ENCODE data around the gene AKR7A3.

The AKR7A3 gene

DNA sequence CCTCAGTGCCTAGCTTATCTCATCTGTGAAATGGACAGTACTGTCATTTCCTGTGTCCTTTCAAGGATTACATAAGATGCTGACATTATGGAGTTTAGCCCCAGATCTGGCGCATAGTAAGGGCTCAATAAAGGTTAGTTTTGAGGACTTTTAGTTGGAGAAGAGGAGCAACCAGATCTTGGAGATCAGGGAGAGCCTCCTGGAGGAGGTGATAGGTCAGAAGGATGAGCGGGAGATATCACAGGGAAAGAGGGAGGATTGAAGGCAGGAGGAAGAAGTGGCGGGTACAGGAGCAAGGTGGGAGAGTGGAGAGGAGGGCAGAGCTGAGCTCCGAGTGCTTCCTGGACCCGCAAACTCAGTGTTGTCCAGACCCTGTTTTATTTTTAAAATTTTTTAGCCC lies 41.0 kb upstream of the AKR7A3 start:
- DNase-seq: no peak
- no peak overlapping the region for H4K8ac ChIP-seq (ENCODE audit: low read depth, low read length)
- H4K12ac ChIP-seq (ENCODE audit: low read depth, low read length): no peak overlapping the region
- H3K4me3 ChIP-seq (ENCODE audit: low read depth, low read length): no peak overlapping the region
- H3K4me1 ChIP-seq (ENCODE audit: control insufficient read depth in 1 of 2, insufficient read depth in 2 of 2, low read length in 2 of 2): peaks cover 2 to 4% of the 10 kb centered on the region in 2 experiments
- no peaks in the 10 kb centered on the region for H3K9me3 ChIP-seq (ENCODE audit: insufficient read depth, low read depth, low read length)
- no peak overlapping the region for H3K9ac ChIP-seq (ENCODE audit: low read length)
- H2BK12ac ChIP-seq (ENCODE audit: low read length): no peak overlapping the region
- no peak overlapping the region for H3K27ac ChIP-seq (ENCODE audit: low read depth, low read length)
- H3K36me3 ChIP-seq (ENCODE audit: control insufficient read depth in 1 of 2, insufficient read depth in 2 of 2, low read length in 2 of 2): peaks cover 41 to 50% of the 10 kb centered on the region in 2 experiments
- no peak overlapping the region for H3K4ac ChIP-seq (ENCODE audit: low read depth, low read length)
- no peak overlapping the region for H2AFZ ChIP-seq (ENCODE audit: insufficient read depth, low read length, poor library complexity)
- H3K27me3 ChIP-seq (ENCODE audit: insufficient read depth, low read length): no peaks in the 10 kb centered on the region
- H3K23ac ChIP-seq (ENCODE audit: low read length): no peak overlapping the region
- no peak overlapping the region for H4K91ac ChIP-seq (ENCODE audit: low read depth, low read length)
- no peak overlapping the region for H2BK5ac ChIP-seq (ENCODE audit: low read depth, low read length, poor library complexity)
- no peaks in the 10 kb centered on the region for H3K79me2 ChIP-seq (ENCODE audit: control insufficient read depth, insufficient read depth, low read length, poor library complexity)
- no CpG with 5 or more reads among the region's 5 CpGs for WGBS (ENCODE audit: extremely low coverage, insufficient coverage, insufficient read length)
- no peak overlapping the region for H3K14ac ChIP-seq (ENCODE audit: low read length)
- H2BK120ac ChIP-seq (ENCODE audit: insufficient read depth, low read length, poor library complexity): no peak overlapping the region
- no peak overlapping the region for H3K4me2 ChIP-seq (ENCODE audit: low read length)
- H3K79me1 ChIP-seq (ENCODE audit: low read length): no peaks in the 10 kb centered on the region
- H3K18ac ChIP-seq (ENCODE audit: low read length): no peak overlapping the region
- no peak overlapping the region for H2AK5ac ChIP-seq (ENCODE audit: low read length)

- Histone ChIP-seq H3K4me3 (ENCODE audit: low read depth, low read length) (no peak overlapping the region), H2AK5ac (ENCODE audit: low read length) (no peak overlapping the region), H3K79me1 (ENCODE audit: low read length) (no peaks in the 10 kb centered on the region), H3K14ac (ENCODE audit: low read length) (no peak overlapping the region), H3K9me3 (ENCODE audit: insufficient read depth, low read depth, low read length) (no peaks in the 10 kb centered on the region), H3K27me3 (ENCODE audit: insufficient read depth, low read length) (no peaks in the 10 kb centered on the region), H3K9ac (ENCODE audit: low read length) (no peak overlapping the region), H3K4me2 (ENCODE audit: low read length) (no peak overlapping the region), H2AFZ (ENCODE audit: insufficient read depth, low read length, poor library complexity) (no peak overlapping the region), H2BK5ac (ENCODE audit: low read depth, low read length, poor library complexity) (no peak overlapping the region), H4K8ac (ENCODE audit: low read depth, low read length) (no peak overlapping the region), H3K27ac (ENCODE audit: low read depth, low read length) (no peak overlapping the region), H4K91ac (ENCODE audit: low read depth, low read length) (no peak overlapping the region), H3K79me2 (ENCODE audit: control insufficient read depth, insufficient read depth, low read length, poor library complexity) (no peaks in the 10 kb centered on the region), H4K12ac (ENCODE audit: low read depth, low read length) (no peak overlapping the region), H3K4me1 (ENCODE audit: control insufficient read depth in 1 of 2, insufficient read depth in 2 of 2, low read length in 2 of 2) (peaks cover 2 to 4% of the 10 kb centered on the region in 2 experiments), H3K23ac (ENCODE audit: low read length) (no peak overlapping the region), H3K36me3 (ENCODE audit: control insufficient read depth in 1 of 2, insufficient read depth in 2 of 2, low read length in 2 of 2) (peaks cover 45 to 55% of the 10 kb centered on the region in 2 experiments), H3K18ac (ENCODE audit: low read length) (no peak overlapping the region), H3K4ac (ENCODE audit: low read depth, low read length) (no peak overlapping the region), H2BK12ac (ENCODE audit: low read length) (no peak overlapping the region), H2BK120ac (ENCODE audit: insufficient read depth, low read length, poor library complexity) (no peak overlapping the region)
- no peak for DNase-seq
- WGBS (ENCODE audit: extremely low coverage, insufficient coverage, insufficient read length): no CpG with 5 or more reads among the region's 13 CpGs
Observed at GRCh38 chr1:19329188-19329587, 40.6 kb upstream of the AKR7A3 start.

DNA sequence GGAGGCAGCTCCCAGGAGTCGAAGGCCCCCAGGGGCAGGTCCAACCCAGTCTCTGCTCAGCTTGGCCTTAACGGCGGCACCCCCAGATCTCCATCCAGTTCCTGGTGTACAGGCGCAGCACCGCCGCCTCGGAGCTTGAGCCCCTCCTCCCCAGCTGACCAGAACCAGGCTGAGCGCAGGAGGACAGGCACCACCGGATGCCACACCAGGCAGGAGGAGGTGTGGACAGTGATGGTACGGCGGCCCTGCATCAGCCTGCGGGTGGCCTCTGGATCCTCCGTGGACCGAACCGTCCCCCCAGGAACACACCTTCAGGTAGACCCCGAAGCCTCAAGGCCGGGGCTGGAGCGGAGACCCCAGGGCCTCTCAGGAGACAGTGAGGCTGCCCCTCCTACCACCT lies 39.9 kb upstream of the AKR7A3 start:
- H4K8ac ChIP-seq (ENCODE audit: low read depth, low read length): no peak overlapping the region
- H3K27me3 ChIP-seq (ENCODE audit: insufficient read depth, low read length): no peaks in the 10 kb centered on the region
- no peak for DNase-seq
- no peak overlapping the region for H3K27ac ChIP-seq (ENCODE audit: low read depth, low read length)
- H3K79me1 ChIP-seq (ENCODE audit: low read length): no peaks in the 10 kb centered on the region
- no peaks in the 10 kb centered on the region for H3K9me3 ChIP-seq (ENCODE audit: insufficient read depth, low read depth, low read length)
- no peak overlapping the region for H2AK5ac ChIP-seq (ENCODE audit: low read length)
- H3K4me2 ChIP-seq (ENCODE audit: low read length): no peak overlapping the region
- no peak overlapping the region for H2BK12ac ChIP-seq (ENCODE audit: low read length)
- H2AFZ ChIP-seq (ENCODE audit: insufficient read depth, low read length, poor library complexity): no peak overlapping the region
- H3K4ac ChIP-seq (ENCODE audit: low read depth, low read length): no peak overlapping the region
- H3K4me1 ChIP-seq (ENCODE audit: control insufficient read depth in 1 of 2, insufficient read depth in 2 of 2, low read length in 2 of 2): peaks cover 0 to 4% of the 10 kb centered on the region in 2 experiments
- H3K79me2 ChIP-seq (ENCODE audit: control insufficient read depth, insufficient read depth, low read length, poor library complexity): no peaks in the 10 kb centered on the region
- H3K9ac ChIP-seq (ENCODE audit: low read length): no peak overlapping the region
- no peak overlapping the region for H4K91ac ChIP-seq (ENCODE audit: low read depth, low read length)
- H2BK5ac ChIP-seq (ENCODE audit: low read depth, low read length, poor library complexity): no peak overlapping the region
- WGBS (ENCODE audit: extremely low coverage, insufficient coverage, insufficient read length): no CpG with 5 or more reads among the region's 18 CpGs
- peaks cover 52 to 62% of the 10 kb centered on the region in 2 experiments for H3K36me3 ChIP-seq (ENCODE audit: control insufficient read depth in 1 of 2, insufficient read depth in 2 of 2, low read length in 2 of 2)
- no peak overlapping the region for H3K14ac ChIP-seq (ENCODE audit: low read length)
- H4K12ac ChIP-seq (ENCODE audit: low read depth, low read length): no peak overlapping the region
- no peak overlapping the region for H3K23ac ChIP-seq (ENCODE audit: low read length)
- H3K4me3 ChIP-seq (ENCODE audit: low read depth, low read length): no peak overlapping the region
- no peak overlapping the region for H2BK120ac ChIP-seq (ENCODE audit: insufficient read depth, low read length, poor library complexity)
- no peak overlapping the region for H3K18ac ChIP-seq (ENCODE audit: low read length)

DNA sequence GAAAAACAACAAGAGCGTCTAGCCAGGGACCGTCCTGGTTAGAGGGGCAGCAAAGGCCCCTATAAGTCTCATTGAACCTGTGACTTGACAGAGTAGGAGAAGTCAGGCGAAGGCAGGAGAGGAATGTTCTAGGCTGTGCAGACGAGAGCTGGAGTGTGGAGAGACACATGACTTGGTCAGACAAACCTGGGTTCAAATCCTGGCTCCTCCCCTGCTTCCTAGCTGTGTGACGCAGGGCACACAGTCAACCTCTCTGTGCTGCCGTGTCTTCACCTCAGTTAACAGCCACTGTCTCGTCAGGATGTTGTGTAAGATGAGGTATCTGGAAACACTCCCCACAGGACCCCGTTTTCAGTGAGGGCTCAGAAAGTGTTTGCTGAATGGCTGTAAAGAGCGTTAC lies 39.2 kb upstream of the AKR7A3 start:
- Histone ChIP-seq H4K12ac (ENCODE audit: low read depth, low read length) (no peak overlapping the region), H3K4me2 (ENCODE audit: low read length) (no peak overlapping the region), H2BK5ac (ENCODE audit: low read depth, low read length, poor library complexity) (no peak overlapping the region), H3K4ac (ENCODE audit: low read depth, low read length) (no peak overlapping the region), H3K18ac (ENCODE audit: low read length) (no peak overlapping the region), H3K14ac (ENCODE audit: low read length) (no peak overlapping the region), H3K79me2 (ENCODE audit: control insufficient read depth, insufficient read depth, low read length, poor library complexity) (no peaks in the 10 kb centered on the region), H3K9me3 (ENCODE audit: insufficient read depth, low read depth, low read length) (no peaks in the 10 kb centered on the region), H3K23ac (ENCODE audit: low read length) (no peak overlapping the region), H3K27ac (ENCODE audit: low read depth, low read length) (no peak overlapping the region), H2AFZ (ENCODE audit: insufficient read depth, low read length, poor library complexity) (no peak overlapping the region), H3K36me3 (ENCODE audit: control insufficient read depth in 1 of 2, insufficient read depth in 2 of 2, low read length in 2 of 2) (peaks cover 53 to 62% of the 10 kb centered on the region in 2 experiments), H4K8ac (ENCODE audit: low read depth, low read length) (no peak overlapping the region), H4K91ac (ENCODE audit: low read depth, low read length) (no peak overlapping the region), H2AK5ac (ENCODE audit: low read length) (no peak overlapping the region), H2BK120ac (ENCODE audit: insufficient read depth, low read length, poor library complexity) (no peak overlapping the region), H3K79me1 (ENCODE audit: low read length) (no peaks in the 10 kb centered on the region), H3K4me3 (ENCODE audit: low read depth, low read length) (no peak overlapping the region), H3K27me3 (ENCODE audit: insufficient read depth, low read length) (no peaks in the 10 kb centered on the region), H3K9ac (ENCODE audit: low read length) (no peak overlapping the region), H3K4me1 (ENCODE audit: control insufficient read depth in 1 of 2, insufficient read depth in 2 of 2, low read length in 2 of 2) (peaks cover 0 to 4% of the 10 kb centered on the region in 2 experiments), H2BK12ac (ENCODE audit: low read length) (no peak overlapping the region)
- WGBS (ENCODE audit: extremely low coverage, insufficient coverage, insufficient read length): no CpG with 5 or more reads among the region's 9 CpGs
- no peak for DNase-seq
